GM21367 (cell line): Measurements from ENCODE around the gene GFM2.
"Not testable (repeated sequence)": the region's sequence is repeated elsewhere in the genome, so short reads cannot be mapped to it uniquely, and the experiment has no call there.

Experiments
- ATAC-seq: cut with Tn5 transposase; IDR thresholded peaks from one replicate; pipeline ENCODE4 v1.9.1; 2021; ENCODE audit not compliant: unreplicated experiment

GFM2 gene

GRCh38 chr5:74766849-74767578 is at the start of gene GFM2, which contains the start of gene NSA2:
TSS of gene GFM2 (minus strand) at chr5:74767117. CDS start at chr5:74763742, 3,375 bp downstream.
TSS of gene NSA2 (plus strand) at chr5:74767249. CDS start at chr5:74767361, 112 bp downstream.
- peak; percentile 87 for ATAC-seq

GRCh38 chr5:74810915-74811314 is 44.0 kb upstream of the GFM2 start:
- ATAC-seq: no peak

- no peak for ATAC-seq
Measured at GRCh38 chr5:74801941-74802340, 35.0 kb upstream of the GFM2 start.

GRCh38 chr5:74801197-74801596 is 34.3 kb upstream of the GFM2 start:
- ATAC-seq: no peak

- no peak for ATAC-seq
Measured at GRCh38 chr5:74798977-74799911, 32.3 kb upstream of the GFM2 start.

- not testable (repeated sequence) for ATAC-seq
Measured at GRCh38 chr5:74791669-74792068, 24.8 kb upstream of the GFM2 start.

GRCh38 chr5:74787424-74787823 is 20.5 kb upstream of the GFM2 start:
- no peak for ATAC-seq

GRCh38 chr5:74786851-74787250 is 19.9 kb upstream of the GFM2 start:
- no peak for ATAC-seq

- ATAC-seq: no peak
Measured at GRCh38 chr5:74778609-74779008, 11.7 kb upstream of the GFM2 start.

GRCh38 chr5:74772359-74772758 is 5.4 kb upstream of the GFM2 start:
- ATAC-seq: no peak

GRCh38 chr5:74767579-74767913 is 629 bp upstream of the GFM2 start:
- peak; percentile 25 for ATAC-seq

GRCh38 chr5:74766418-74766848 is 484 bp downstream of the GFM2 start:
- ATAC-seq: peak; percentile 27

GRCh38 chr5:74765929-74766328 is 988 bp downstream of the GFM2 start:
- no peak for ATAC-seq

- ATAC-seq: no peak
Measured at GRCh38 chr5:74765201-74765600, 1.7 kb downstream of the GFM2 start.

GRCh38 chr5:74763504-74763903 is 3.4 kb downstream of the GFM2 start:
- ATAC-seq: no peak

- no peak for ATAC-seq
Measured at GRCh38 chr5:74762599-74762998, 4.3 kb downstream of the GFM2 start.

- no peak for ATAC-seq
Measured at GRCh38 chr5:74761241-74761640, 5.7 kb downstream of the GFM2 start.

GRCh38 chr5:74748742-74749141 is 18.2 kb downstream of the GFM2 start:
- ATAC-seq: not testable (repeated sequence)

- no peak for ATAC-seq
Measured at GRCh38 chr5:74738406-74738805, 28.5 kb downstream of the GFM2 start.

GRCh38 chr5:74736759-74737158 is 30.2 kb downstream of the GFM2 start:
- ATAC-seq: no peak

- ATAC-seq: no peak
Measured at GRCh38 chr5:74725331-74725730, 41.6 kb downstream of the GFM2 start.

GRCh38 chr5:74722271-74722670 is 44.6 kb downstream of the GFM2 start:
- no peak for ATAC-seq
